HepG2 (cell line): ENCODE results near the gene MLLT10. TPM values are rescaled to one million over a fixed set of nuclear protein-coding genes. Genes with fewer than 3 reads are reported as not detected.

Experiments used
- CSRNP1 ChIP-seq: sonication (generic); formaldehyde crosslinking; IDR thresholded peaks from 2 replicates; pipeline ENCODE4 v1.8.1; 2023; ENCODE audit warnings: mild to moderate bottlenecking, missing genetic modification reagents
- HNRNPK ChIP-seq: fragments of 200-400 bp; formaldehyde crosslinking; IDR thresholded peaks from 2 replicates; pipeline ENCODE4 v1.6.1; 2018; ENCODE audit warnings: low read length, low read depth, moderate library complexity, mild to moderate bottlenecking; ENCODE audit not compliant: poor library complexity, severe bottlenecking
- HOXD1 ChIP-seq: sonication (generic); formaldehyde crosslinking; IDR thresholded peaks from 2 replicates; pipeline ENCODE4 v1.5.0; 2020; ENCODE audit warnings: missing genetic modification reagents
- NFKBIZ ChIP-seq: IDR thresholded peaks from 2 replicates; pipeline ENCODE4 v1.6.1; 2018; ENCODE audit warnings: missing genetic modification reagents, missing compliant biosample characterization
- PBX3 ChIP-seq: sonication (generic); formaldehyde crosslinking; IDR thresholded peaks from 2 replicates; pipeline ENCODE4 v1.8.1; 2023; ENCODE audit warnings: missing genetic modification reagents, inconsistent platforms, borderline replicate concordance
- PCBP1 ChIP-seq: fragments of 200-400 bp; formaldehyde crosslinking; IDR thresholded peaks from 2 replicates; pipeline ENCODE4 v1.6.1; 2017; ENCODE audit warnings: mild to moderate bottlenecking, low read depth, low read length, borderline replicate concordance
- PHF5A ChIP-seq: IDR thresholded peaks from one replicate; pipeline ENCODE4 v1.6.1; 2018; ENCODE audit warnings: low read depth, missing genetic modification reagents; ENCODE audit not compliant: unreplicated experiment
- REL ChIP-seq: sonication (generic); formaldehyde crosslinking; conservative IDR thresholded peaks from 2 replicates; pipeline ENCODE4 v1.8.0; 2022; ENCODE audit warnings: mild to moderate bottlenecking, missing genetic modification reagents, moderate library complexity
- REXO4 ChIP-seq: sonication (generic); formaldehyde crosslinking; IDR thresholded peaks from 2 replicates; pipeline ENCODE4 v1.8.0; 2022; ENCODE audit warnings: missing genetic modification reagents, mild to moderate bottlenecking, borderline replicate concordance
- SIX4 ChIP-seq: sonication (generic); formaldehyde crosslinking; IDR thresholded peaks from 2 replicates; pipeline ENCODE4 v1.4.0; 2020; ENCODE audit warnings: missing genetic modification reagents
- THAP7 ChIP-seq: sonication (generic); formaldehyde crosslinking; IDR thresholded peaks from 2 replicates; pipeline ENCODE4 v1.8.1; 2023; ENCODE audit warnings: mild to moderate bottlenecking, missing genetic modification reagents
- ZNF124 ChIP-seq: sonication (generic); formaldehyde crosslinking; IDR thresholded peaks from 2 replicates; pipeline ENCODE4 v1.4.0; 2020; ENCODE audit warnings: missing genetic modification reagents
- ZNF136 ChIP-seq: sonication (generic); formaldehyde crosslinking; IDR thresholded peaks from 2 replicates; pipeline ENCODE4 v1.8.1; 2022; ENCODE audit warnings: low read depth, mild to moderate bottlenecking, moderate library complexity, missing genetic modification reagents
- ZNF331 ChIP-seq: sonication (generic); formaldehyde crosslinking; IDR thresholded peaks from 2 replicates; pipeline ENCODE4 v1.4.0; 2020; ENCODE audit warnings: missing genetic modification reagents
- ZNF414 ChIP-seq: sonication (generic); formaldehyde crosslinking; IDR thresholded peaks from 2 replicates; pipeline ENCODE4 v1.5.0; 2020; ENCODE audit warnings: missing genetic modification reagents
- ZNF501 ChIP-seq: sonication (generic); formaldehyde crosslinking; IDR thresholded peaks from 2 replicates; pipeline ENCODE4 v1.5.1; 2020; ENCODE audit warnings: mild to moderate bottlenecking, moderate library complexity, missing genetic modification reagents
- ZNF576 ChIP-seq: sonication (generic); formaldehyde crosslinking; IDR thresholded peaks from 2 replicates; pipeline ENCODE4 v1.4.0; 2020; ENCODE audit warnings: mild to moderate bottlenecking, missing genetic modification reagents
- ZNF614 ChIP-seq: IDR thresholded peaks from 2 replicates; pipeline ENCODE4 v1.6.1; 2018; ENCODE audit warnings: missing biosample characterization, missing genetic modification reagents, inconsistent platforms, borderline replicate concordance
- ZNF780A ChIP-seq: sonication (generic); formaldehyde crosslinking; IDR thresholded peaks from 2 replicates; pipeline ENCODE4 v1.8.0; 2022; ENCODE audit warnings: mild to moderate bottlenecking, missing genetic modification reagents, moderate library complexity
- ZNF792 ChIP-seq: IDR thresholded peaks from 2 replicates; pipeline ENCODE4 v1.6.1; 2016
- polyA plus RNA-seq, 8 experiments: library from polyadenylated mRNA; depleted of rRNA in 3 of 8; stranded (reverse) in 7 of 8; unstranded in 1 of 8; fragments of >200 nt; fragmentation: Illumina TruSeq in 4 of 8; extraction: Trizol in 4 of 8; gene quantifications; 2 replicates each; pipeline versions ENCODE4 v1.2.1 to v1.2.3, GENCODE V29; 2011 to 2016; ENCODE audit warnings: low read depth in 4 of 8, missing spikeins in 1 of 8, mixed read lengths in 1 of 8; ENCODE audit not compliant: insufficient read depth in 1 of 8
- total RNA-seq, 5 experiments: library from RNA; depleted of rRNA; stranded (reverse); fragments of >200 nt; fragmentation: Illumina TruSeq; extraction: Trizol; gene quantifications; 2 replicates each; pipeline ENCODE4 v1.2.3, GENCODE V29; 2016; ENCODE audit warnings: low read depth in 1 of 5
- TF ChIP-seq, protein P1 (sequence below): sonication (generic); formaldehyde crosslinking; IDR thresholded peaks from 2 replicates; pipeline ENCODE4 v1.4.0; 2020; ENCODE audit warnings: mild to moderate bottlenecking, missing genetic modification reagents, borderline replicate concordance

MLLT10 gene
- total and polyA plus RNA-seq, 2 of the 13 experiments (the other 11 are each of a cell fraction or from before 2014, with no cell fraction given): 51.3 to 84.1 TPM

DNA sequence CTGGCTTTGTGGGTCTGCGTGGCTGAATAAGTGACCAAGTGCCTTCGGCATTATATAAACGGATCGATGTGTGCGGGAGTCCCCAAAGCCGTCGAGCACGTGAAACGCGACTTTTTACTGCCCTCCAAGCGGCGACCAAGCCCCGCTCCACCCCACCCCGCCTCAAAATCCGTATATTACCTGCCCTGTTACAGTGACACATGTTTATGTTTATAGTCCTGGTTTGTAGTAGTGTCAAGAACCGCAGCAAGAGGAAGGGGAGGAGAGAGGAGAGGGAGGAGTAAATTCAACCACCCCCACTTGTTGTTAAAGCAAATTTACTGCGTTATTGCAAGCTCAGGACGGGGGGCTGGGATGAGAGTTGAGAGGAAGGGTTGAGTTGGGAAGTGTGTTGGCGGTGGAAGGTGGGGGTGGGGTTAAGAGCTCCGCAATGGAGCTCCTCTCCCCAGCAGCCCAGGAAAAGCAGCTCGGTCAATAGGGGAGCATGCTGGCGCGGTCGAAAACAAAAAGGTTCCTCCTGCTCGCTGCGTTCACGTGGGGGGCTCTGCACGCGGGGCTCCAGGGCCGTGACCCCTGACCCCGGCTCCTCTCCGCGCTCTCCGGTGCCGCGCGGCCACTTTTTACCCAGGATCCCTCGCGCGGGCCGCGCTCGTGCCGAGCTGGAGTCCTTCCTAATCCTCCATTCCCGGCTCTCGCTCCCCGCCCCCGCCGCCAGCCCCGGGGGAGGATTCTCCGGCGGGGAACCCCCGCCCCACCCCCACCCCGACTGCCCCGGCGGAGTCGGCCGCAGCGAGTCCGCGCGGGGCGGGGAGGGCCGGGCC is 8.5 kb upstream of the MLLT10 start, which contains the start of gene SKIDA1 (continued):
- TF ChIP-seq, protein P1, sequence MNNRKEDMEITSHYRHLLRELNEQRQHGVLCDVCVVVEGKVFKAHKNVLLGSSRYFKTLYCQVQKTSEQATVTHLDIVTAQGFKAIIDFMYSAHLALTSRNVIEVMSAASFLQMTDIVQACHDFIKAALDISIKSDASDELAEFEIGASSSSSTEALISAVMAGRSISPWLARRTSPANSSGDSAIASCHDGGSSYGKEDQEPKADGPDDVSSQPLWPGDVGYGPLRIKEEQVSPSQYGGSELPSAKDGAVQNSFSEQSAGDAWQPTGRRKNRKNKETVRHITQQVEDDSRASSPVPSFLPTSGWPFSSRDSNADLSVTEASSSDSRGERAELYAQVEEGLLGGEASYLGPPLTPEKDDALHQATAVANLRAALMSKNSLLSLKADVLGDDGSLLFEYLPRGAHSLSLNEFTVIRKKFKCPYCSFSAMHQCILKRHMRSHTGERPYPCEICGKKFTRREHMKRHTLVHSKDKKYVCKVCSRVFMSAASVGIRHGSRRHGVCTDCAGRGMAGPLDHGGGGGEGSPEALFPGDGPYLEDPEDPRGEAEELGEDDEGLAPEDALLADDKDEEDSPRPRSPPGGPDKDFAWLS (CRISPR knock-in tag): no peak
- TF ChIP-seq ZNF780A (CRISPR knock-in tag): peak; percentile 6; the same call in 1 of the 2 replicates
- peak; percentile 32; the same call in 1 of the 2 replicates for TF ChIP-seq ZNF614 (CRISPR knock-in tag)
- peak; percentile 92 for TF ChIP-seq HNRNPK
- 0 out of 2 replicates have a peak, but pooled peaks have one; percentile 51 for TF ChIP-seq REL
- TF ChIP-seq HOXD1 (CRISPR knock-in tag): peak; percentile 65; the same call in 1 of the 2 replicates
- 0 out of 2 replicates have a peak, but pooled peaks have one; percentile 25 for TF ChIP-seq ZNF124
- TF ChIP-seq ZNF576 (CRISPR knock-in tag): 0 out of 2 replicates have a peak, but pooled peaks have one; percentile 8
- no peak; the same call in none of the 2 replicates for TF ChIP-seq NFKBIZ (CRISPR knock-in tag)
- peak; percentile 71 for TF ChIP-seq ZNF414 (CRISPR knock-in tag)
- 0 out of 2 replicates have a peak, but pooled peaks have one; percentile 12 for TF ChIP-seq SIX4 (CRISPR knock-in tag)
- 0 out of 2 replicates have a peak, but pooled peaks have one; percentile 19 for TF ChIP-seq PBX3 (CRISPR knock-in tag)
- peak; percentile 74; the same call in 1 of the 2 replicates for TF ChIP-seq CSRNP1 (CRISPR knock-in tag)
- TF ChIP-seq PHF5A (CRISPR knock-in tag): peak; percentile 77
- peak; percentile 90; the same call in 1 of the 2 replicates for TF ChIP-seq PCBP1
- TF ChIP-seq ZNF331 (CRISPR knock-in tag): peak; percentile 66; the same call in 1 of the 2 replicates
- TF ChIP-seq ZNF136 (CRISPR knock-in tag): 0 out of 2 replicates have a peak, but pooled peaks have one; percentile 37
- TF ChIP-seq REXO4 (CRISPR knock-in tag): no peak
- TF ChIP-seq ZNF792: peak; percentile 62; the same call in 1 of the 2 replicates
- 0 out of 2 replicates have a peak, but pooled peaks have one; percentile 74 for TF ChIP-seq THAP7 (CRISPR knock-in tag)
- TF ChIP-seq ZNF501: peak; percentile 90; the same call in 1 of the 2 replicates
